SK-N-SH treated with all-trans-retinoic acid at 6 μM for 48 hours (cell line): ENCODE data around the gene ZBTB24.
"Not testable (repeated sequence)": the region's sequence is repeated elsewhere in the genome, so short reads cannot be mapped to it uniquely, and the experiment has no call there.

Source experiments
- ATAC-seq: fragments of 200-7000 bp; cut with Tn5 transposase; 3 replicates; pipeline ENCODE4 v1.9.1; 2020; ENCODE audit warnings: mild to moderate bottlenecking, moderate library complexity
- ARNTL ChIP-seq: fragments of 450-650 bp; formaldehyde crosslinking; IDR thresholded peaks from 2 replicates; pipeline ENCODE4 v1.5.0; 2020; ENCODE audit warnings: low read depth, mild to moderate bottlenecking, moderate library complexity, borderline replicate concordance
- ESRRG ChIP-seq: fragments of 250-450 bp; sonication (Bioruptor Pico); IDR thresholded peaks from 2 replicates; pipeline ENCODE4 v1.6.1; 2021; ENCODE audit warnings: mild to moderate bottlenecking
- GLIS3 ChIP-seq: fragments of 250-450 bp; sonication (Bioruptor Pico); IDR thresholded peaks from 2 replicates; pipeline ENCODE4 v1.5.0; 2020; ENCODE audit warnings: mild to moderate bottlenecking, moderate library complexity
- ISL1 ChIP-seq: fragments of 250-450 bp; sonication (Bioruptor Pico); IDR thresholded peaks from 2 replicates; pipeline ENCODE4 v2.1.2; 2022; ENCODE audit warnings: mild to moderate bottlenecking, moderate library complexity
- OSR1 ChIP-seq: fragments of 250-450 bp; sonication (Bioruptor Pico); IDR thresholded peaks from 2 replicates; pipeline ENCODE4 v1.8.0; 2022; ENCODE audit warnings: moderate library complexity, mild to moderate bottlenecking, inconsistent platforms
- PPARA ChIP-seq: fragments of 250-450 bp; sonication (Bioruptor Pico); IDR thresholded peaks from 2 replicates; pipeline ENCODE4 v1.5.0; 2020; ENCODE audit warnings: mild to moderate bottlenecking, borderline replicate concordance
- RARB ChIP-seq: fragments of 250-450 bp; sonication (Bioruptor Pico); IDR thresholded peaks from 2 replicates; pipeline ENCODE4 v1.8.0; 2021; ENCODE audit warnings: mild to moderate bottlenecking, moderate library complexity
- SNAI2 ChIP-seq: fragments of 250-450 bp; sonication (Bioruptor Pico); IDR thresholded peaks from 2 replicates; pipeline ENCODE4 v1.5.0; 2020; ENCODE audit warnings: mild to moderate bottlenecking, moderate library complexity
- TCF4 ChIP-seq: fragments of 250-450 bp; sonication (Bioruptor Pico); IDR thresholded peaks from 2 replicates; pipeline ENCODE4 v1.8.0; 2021; ENCODE audit warnings: mild to moderate bottlenecking, moderate library complexity, borderline replicate concordance
- TOX ChIP-seq: fragments of 250-450 bp; sonication (Bioruptor Pico); IDR thresholded peaks from 2 replicates; pipeline ENCODE4 v1.8.0; 2021; ENCODE audit warnings: mild to moderate bottlenecking, moderate library complexity, borderline replicate concordance
- ZC3H10 ChIP-seq: fragments of 250-450 bp; sonication (Bioruptor Pico); IDR thresholded peaks from 2 replicates; pipeline ENCODE4 v1.5.1; 2021; ENCODE audit warnings: mild to moderate bottlenecking, moderate library complexity
- ZFP3 ChIP-seq: fragments of 250-450 bp; sonication (Bioruptor Pico); IDR thresholded peaks from 2 replicates; pipeline ENCODE4 v1.5.0; 2020; ENCODE audit warnings: mild to moderate bottlenecking, moderate library complexity
- ZFP30 ChIP-seq: fragments of 450-650 bp; formaldehyde crosslinking; IDR thresholded peaks from 2 replicates; pipeline ENCODE4 v1.5.0; 2022; ENCODE audit warnings: mild to moderate bottlenecking, moderate library complexity
- ZNF565 ChIP-seq: fragments of 450-650 bp; formaldehyde crosslinking; conservative IDR thresholded peaks from 2 replicates; pipeline ENCODE4 v1.5.0; 2020; ENCODE audit warnings: low read depth, mild to moderate bottlenecking, moderate library complexity
- ZNF70 ChIP-seq: fragments of 450-650 bp; formaldehyde crosslinking; IDR thresholded peaks from 2 replicates; pipeline ENCODE4 v1.5.0; 2020; ENCODE audit warnings: mild to moderate bottlenecking, moderate library complexity
- ZNF8 ChIP-seq: fragments of 450-650 bp; formaldehyde crosslinking; IDR thresholded peaks from 2 replicates; pipeline ENCODE4 v1.5.0; 2020; ENCODE audit warnings: mild to moderate bottlenecking, moderate library complexity
- TF ChIP-seq, protein P1 (sequence below): fragments of 250-450 bp; sonication (Bioruptor Pico); IDR thresholded peaks from 2 replicates; pipeline ENCODE4 v1.5.1; 2020; ENCODE audit warnings: low read depth, mild to moderate bottlenecking, moderate library complexity
- TF ChIP-seq, protein P2 (sequence below): fragments of 250-450 bp; sonication (Bioruptor Pico); IDR thresholded peaks from 2 replicates; pipeline ENCODE4 v1.5.1; 2021; ENCODE audit warnings: mild to moderate bottlenecking, moderate library complexity
- TF ChIP-seq, protein P3 (sequence below): fragments of 250-450 bp; sonication (Bioruptor Pico); IDR thresholded peaks from 2 replicates; pipeline ENCODE4 v1.8.0; 2020; ENCODE audit warnings: mild to moderate bottlenecking, moderate library complexity, borderline replicate concordance
- TF ChIP-seq, protein P4 (sequence below): fragments of 250-450 bp; sonication (Bioruptor Pico); IDR thresholded peaks from 2 replicates; pipeline ENCODE4 v1.8.0; 2021; ENCODE audit warnings: low read depth, mild to moderate bottlenecking, moderate library complexity, borderline replicate concordance
- TF ChIP-seq, protein P5 (sequence below): fragments of 250-450 bp; sonication (Bioruptor Pico); IDR thresholded peaks from 2 replicates; pipeline ENCODE4 v1.5.0; 2020; ENCODE audit warnings: mild to moderate bottlenecking, moderate library complexity

ZBTB24 gene

DNA sequence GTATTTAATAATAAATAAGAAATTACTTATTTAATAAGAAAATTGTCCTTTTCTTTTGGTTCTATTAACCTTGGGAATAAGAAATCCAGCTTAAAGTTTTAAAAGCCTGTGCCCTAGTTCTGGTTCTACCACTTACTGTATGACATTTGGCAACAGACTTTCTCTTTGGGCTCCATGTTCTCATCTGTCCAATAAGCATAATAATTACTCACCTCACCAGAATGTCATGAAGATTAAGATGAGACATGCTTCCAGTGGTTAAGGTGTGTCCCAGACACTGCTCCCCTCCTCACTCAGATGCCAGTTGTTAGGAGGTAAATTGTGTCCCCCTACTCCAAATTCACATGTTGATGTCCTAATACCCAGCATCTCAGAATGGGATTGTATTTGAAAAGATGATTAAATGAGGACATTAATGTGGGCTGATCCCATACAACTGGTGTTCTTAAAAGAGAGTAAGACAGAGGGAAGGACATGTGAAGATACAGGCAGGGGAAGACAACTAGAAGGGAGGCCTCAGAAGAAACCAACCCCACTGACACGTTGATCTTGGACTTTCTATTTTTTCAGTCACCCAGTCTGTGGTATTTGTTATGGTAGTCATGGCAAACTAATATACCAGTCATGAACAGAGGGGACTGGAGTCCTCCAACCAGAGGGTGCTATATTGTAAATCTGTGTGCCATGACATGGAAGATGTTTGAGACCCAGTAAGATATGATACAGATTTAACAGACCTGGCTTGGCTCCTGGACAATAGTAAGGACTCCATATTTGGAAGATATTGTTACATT, 21.1 kb downstream of the ZBTB24 start:
- no peak for ATAC-seq

DNA sequence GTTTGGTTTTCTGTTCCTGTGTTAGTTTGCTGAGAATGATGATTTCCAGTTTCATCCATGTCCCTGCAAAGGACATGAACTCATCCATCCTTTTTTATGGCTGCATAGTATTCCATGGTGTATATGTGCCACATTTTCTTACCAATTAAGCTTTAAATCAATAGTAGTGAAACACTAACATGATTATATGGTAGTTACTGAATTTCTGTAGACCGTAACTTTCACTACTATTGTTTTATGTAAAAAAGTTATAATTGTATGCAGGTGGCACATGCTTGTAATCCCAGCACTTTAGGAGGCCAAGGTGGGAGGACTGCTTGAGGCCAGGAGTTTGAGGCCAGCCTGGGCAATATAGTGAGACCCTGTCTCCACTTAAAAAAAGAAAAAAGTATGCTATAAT, 21.8 kb downstream of the ZBTB24 start:
- ATAC-seq = not testable (repeated sequence)

More for the DNA sequence above, 21.1 kb downstream of the ZBTB24 start:
- no peak for TF ChIP-seq ZC3H10 (CRISPR knock-in tag)
- no peak for TF ChIP-seq ARNTL (CRISPR knock-in tag)

DNA sequence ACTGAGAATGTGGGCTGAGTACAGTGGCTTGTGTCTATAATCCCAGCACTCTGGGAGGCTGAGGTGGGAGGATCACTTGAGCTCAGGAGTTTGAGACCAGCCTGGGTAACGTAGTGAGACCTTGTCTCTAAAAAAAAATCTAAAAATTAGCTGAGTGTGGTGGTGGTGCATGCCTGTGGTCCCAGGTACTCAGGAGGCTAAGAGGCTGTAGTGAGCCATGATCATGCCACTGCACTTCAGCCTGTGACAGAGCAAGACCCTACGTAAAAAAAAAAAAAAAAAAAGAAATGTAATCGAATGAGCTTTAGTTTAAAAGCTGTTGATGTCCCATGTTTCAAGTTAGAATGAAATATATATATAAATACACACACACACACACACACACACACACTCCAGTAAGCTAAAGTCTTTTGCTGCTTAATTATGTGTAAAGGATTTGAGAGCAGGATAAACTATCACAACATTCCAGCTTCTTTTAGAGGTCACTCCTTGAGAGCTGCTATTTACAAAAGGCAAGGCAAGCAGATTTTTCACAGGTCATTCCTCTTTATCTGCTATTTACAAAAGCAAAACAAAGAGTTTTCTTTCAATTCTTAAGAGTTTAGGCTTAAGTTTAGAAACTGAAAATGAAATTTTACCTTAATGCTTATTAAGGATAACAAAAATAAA, 22.7 kb downstream of the ZBTB24 start:
- TF ChIP-seq, protein P1, sequence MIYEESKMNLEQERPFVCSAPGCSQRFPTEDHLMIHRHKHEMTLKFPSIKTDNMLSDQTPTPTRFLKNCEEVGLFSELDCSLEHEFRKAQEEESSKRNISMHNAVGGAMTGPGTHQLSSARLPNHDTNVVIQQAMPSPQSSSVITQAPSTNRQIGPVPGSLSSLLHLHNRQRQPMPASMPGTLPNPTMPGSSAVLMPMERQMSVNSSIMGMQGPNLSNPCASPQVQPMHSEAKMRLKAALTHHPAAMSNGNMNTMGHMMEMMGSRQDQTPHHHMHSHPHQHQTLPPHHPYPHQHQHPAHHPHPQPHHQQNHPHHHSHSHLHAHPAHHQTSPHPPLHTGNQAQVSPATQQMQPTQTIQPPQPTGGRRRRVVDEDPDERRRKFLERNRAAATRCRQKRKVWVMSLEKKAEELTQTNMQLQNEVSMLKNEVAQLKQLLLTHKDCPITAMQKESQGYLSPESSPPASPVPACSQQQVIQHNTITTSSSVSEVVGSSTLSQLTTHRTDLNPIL (CRISPR knock-in tag) = no peak
- TF ChIP-seq, protein P2, sequence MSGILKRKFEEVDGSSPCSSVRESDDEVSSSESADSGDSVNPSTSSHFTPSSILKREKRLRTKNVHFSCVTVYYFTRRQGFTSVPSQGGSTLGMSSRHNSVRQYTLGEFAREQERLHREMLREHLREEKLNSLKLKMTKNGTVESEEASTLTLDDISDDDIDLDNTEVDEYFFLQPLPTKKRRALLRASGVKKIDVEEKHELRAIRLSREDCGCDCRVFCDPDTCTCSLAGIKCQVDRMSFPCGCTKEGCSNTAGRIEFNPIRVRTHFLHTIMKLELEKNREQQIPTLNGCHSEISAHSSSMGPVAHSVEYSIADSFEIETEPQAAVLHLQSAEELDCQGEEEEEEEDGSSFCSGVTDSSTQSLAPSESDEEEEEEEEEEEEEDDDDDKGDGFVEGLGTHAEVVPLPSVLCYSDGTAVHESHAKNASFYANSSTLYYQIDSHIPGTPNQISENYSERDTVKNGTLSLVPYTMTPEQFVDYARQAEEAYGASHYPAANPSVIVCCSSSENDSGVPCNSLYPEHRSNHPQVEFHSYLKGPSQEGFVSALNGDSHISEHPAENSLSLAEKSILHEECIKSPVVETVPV (CRISPR knock-in tag) = no peak
- TF ChIP-seq ZFP3 (CRISPR knock-in tag) = no peak
- no peak for TF ChIP-seq ZNF565
- TF ChIP-seq GLIS3 (CRISPR knock-in tag) = no peak
- TF ChIP-seq ESRRG (CRISPR knock-in tag) = no peak
- TF ChIP-seq, protein P3, sequence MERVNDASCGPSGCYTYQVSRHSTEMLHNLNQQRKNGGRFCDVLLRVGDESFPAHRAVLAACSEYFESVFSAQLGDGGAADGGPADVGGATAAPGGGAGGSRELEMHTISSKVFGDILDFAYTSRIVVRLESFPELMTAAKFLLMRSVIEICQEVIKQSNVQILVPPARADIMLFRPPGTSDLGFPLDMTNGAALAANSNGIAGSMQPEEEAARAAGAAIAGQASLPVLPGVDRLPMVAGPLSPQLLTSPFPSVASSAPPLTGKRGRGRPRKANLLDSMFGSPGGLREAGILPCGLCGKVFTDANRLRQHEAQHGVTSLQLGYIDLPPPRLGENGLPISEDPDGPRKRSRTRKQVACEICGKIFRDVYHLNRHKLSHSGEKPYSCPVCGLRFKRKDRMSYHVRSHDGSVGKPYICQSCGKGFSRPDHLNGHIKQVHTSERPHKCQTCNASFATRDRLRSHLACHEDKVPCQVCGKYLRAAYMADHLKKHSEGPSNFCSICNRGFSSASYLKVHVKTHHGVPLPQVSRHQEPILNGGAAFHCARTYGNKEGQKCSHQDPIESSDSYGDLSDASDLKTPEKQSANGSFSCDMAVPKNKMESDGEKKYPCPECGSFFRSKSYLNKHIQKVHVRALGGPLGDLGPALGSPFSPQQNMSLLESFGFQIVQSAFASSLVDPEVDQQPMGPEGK (CRISPR knock-in tag) = no peak
- TF ChIP-seq ZFP30 = no peak
- ATAC-seq = no peak

DNA sequence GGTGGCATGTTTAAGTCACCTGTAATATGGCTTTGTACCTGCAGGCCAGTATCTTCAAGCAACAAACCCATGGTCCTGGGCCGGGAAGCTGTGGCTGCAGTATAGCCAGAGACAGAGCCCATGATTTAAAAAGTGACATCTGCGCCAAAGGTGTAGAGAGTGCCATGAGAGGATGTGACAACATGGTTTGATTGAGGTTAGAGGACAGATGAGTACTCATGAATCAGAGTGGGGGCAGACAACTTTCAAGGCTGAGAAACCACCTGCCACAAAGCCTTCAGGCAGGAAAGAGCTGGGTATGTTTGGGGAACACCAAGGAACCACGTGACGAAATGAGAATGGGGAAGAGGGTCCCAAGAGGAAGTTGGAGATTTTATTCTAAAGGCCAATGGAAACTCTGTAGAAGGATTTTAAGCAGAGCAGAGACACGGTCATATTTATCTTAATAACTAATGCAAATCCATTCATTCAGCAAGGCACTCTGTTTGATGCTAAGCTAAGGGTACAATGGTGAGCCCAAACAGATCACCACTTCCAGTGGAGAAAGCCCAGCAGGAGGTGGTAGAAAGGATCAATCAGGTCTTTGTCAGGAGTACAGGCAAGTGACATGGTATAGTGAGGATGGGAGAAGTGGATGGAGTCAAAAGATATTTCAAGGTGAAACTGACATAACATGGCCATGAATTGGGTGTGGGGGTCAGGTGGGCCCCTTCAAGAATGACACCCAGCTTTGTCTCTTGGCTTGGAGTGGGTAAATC, 24.1 kb downstream of the ZBTB24 start:
- ATAC-seq = no peak
- no peak for TF ChIP-seq RARB
- TF ChIP-seq, protein P2 (CRISPR knock-in tag) = no peak
- no peak for TF ChIP-seq TOX (CRISPR knock-in tag)
- no peak for TF ChIP-seq OSR1 (CRISPR knock-in tag)
- TF ChIP-seq, protein P4, sequence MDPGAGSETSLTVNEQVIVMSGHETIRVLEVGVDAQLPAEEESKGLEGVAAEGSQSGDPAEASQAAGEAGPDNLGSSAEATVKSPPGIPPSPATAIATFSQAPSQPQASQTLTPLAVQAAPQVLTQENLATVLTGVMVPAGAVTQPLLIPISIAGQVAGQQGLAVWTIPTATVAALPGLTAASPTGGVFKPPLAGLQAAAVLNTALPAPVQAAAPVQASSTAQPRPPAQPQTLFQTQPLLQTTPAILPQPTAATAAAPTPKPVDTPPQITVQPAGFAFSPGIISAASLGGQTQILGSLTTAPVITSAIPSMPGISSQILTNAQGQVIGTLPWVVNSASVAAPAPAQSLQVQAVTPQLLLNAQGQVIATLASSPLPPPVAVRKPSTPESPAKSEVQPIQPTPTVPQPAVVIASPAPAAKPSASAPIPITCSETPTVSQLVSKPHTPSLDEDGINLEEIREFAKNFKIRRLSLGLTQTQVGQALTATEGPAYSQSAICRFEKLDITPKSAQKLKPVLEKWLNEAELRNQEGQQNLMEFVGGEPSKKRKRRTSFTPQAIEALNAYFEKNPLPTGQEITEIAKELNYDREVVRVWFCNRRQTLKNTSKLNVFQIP = no peak
- no peak for TF ChIP-seq ZNF8 (CRISPR knock-in tag)
- TF ChIP-seq, protein P5, sequence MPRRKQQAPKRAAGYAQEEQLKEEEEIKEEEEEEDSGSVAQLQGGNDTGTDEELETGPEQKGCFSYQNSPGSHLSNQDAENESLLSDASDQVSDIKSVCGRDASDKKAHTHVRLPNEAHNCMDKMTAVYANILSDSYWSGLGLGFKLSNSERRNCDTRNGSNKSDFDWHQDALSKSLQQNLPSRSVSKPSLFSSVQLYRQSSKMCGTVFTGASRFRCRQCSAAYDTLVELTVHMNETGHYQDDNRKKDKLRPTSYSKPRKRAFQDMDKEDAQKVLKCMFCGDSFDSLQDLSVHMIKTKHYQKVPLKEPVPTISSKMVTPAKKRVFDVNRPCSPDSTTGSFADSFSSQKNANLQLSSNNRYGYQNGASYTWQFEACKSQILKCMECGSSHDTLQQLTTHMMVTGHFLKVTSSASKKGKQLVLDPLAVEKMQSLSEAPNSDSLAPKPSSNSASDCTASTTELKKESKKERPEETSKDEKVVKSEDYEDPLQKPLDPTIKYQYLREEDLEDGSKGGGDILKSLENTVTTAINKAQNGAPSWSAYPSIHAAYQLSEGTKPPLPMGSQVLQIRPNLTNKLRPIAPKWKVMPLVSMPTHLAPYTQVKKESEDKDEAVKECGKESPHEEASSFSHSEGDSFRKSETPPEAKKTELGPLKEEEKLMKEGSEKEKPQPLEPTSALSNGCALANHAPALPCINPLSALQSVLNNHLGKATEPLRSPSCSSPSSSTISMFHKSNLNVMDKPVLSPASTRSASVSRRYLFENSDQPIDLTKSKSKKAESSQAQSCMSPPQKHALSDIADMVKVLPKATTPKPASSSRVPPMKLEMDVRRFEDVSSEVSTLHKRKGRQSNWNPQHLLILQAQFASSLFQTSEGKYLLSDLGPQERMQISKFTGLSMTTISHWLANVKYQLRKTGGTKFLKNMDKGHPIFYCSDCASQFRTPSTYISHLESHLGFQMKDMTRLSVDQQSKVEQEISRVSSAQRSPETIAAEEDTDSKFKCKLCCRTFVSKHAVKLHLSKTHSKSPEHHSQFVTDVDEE = no peak
- no peak for TF ChIP-seq SNAI2 (CRISPR knock-in tag)
- no peak for TF ChIP-seq GLIS3 (CRISPR knock-in tag)
- no peak for TF ChIP-seq ISL1 (CRISPR knock-in tag)
- no peak for TF ChIP-seq ARNTL (CRISPR knock-in tag)
- no peak for TF ChIP-seq ESRRG (CRISPR knock-in tag)
- no peak for TF ChIP-seq PPARA (CRISPR knock-in tag)
- TF ChIP-seq ZFP30 = no peak
- TF ChIP-seq ZNF70 = no peak
- TF ChIP-seq TCF4 (CRISPR knock-in tag) = no peak
- TF ChIP-seq, protein P1 (CRISPR knock-in tag) = no peak
